Epithelial cell of esophagus (primary cell): ENCODE measurements around the gene RNASEH1.
A peak's percentile ranks its signal among the peaks of the same experiment; 100 is the strongest.
"Not testable (repeated sequence)": the region's sequence is repeated elsewhere in the genome, so short reads cannot be mapped to it uniquely, and the experiment has no call there.

Source experiments
- DNase-seq: peaks from one replicate; pipeline ENCODE4 v3.0.0; 2010; ENCODE audit warnings: low read depth
- H3K4me3 ChIP-seq: 2 replicates; pipeline ENCODE4 v1.5.1; 2011; ENCODE audit warnings: mild to moderate bottlenecking, low read length, control low read depth
- TF ChIP-seq, protein P1 (sequence below): IDR thresholded peaks from 2 replicates; pipeline ENCODE4 v1.5.1; 2011; ENCODE audit warnings: low read depth, mild to moderate bottlenecking, low read length, control low read depth, inconsistent platforms; ENCODE audit not compliant: insufficient read depth; ENCODE audit errors: missing control alignments

The RNASEH1 gene

DNA sequence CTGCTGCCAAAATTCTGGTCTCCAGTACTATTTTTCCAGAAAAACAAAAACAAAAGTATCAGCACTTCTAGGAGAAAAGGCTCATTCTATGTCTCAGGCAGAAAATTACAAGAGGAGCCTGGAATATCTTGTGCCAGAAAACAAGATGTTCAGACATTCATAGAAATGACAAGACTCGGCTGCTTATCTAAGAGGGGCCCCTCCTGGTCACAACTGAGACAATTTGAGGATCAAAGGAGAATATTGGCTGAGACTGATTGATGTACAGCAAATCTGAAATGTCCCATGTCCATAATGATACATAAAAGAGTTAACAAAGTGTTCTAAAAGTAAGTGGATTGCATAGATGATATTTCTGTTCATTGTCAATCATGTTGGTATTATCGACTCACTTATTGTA, 14.5 kb upstream of the RNASEH1 start:
- TF ChIP-seq, protein P1, sequence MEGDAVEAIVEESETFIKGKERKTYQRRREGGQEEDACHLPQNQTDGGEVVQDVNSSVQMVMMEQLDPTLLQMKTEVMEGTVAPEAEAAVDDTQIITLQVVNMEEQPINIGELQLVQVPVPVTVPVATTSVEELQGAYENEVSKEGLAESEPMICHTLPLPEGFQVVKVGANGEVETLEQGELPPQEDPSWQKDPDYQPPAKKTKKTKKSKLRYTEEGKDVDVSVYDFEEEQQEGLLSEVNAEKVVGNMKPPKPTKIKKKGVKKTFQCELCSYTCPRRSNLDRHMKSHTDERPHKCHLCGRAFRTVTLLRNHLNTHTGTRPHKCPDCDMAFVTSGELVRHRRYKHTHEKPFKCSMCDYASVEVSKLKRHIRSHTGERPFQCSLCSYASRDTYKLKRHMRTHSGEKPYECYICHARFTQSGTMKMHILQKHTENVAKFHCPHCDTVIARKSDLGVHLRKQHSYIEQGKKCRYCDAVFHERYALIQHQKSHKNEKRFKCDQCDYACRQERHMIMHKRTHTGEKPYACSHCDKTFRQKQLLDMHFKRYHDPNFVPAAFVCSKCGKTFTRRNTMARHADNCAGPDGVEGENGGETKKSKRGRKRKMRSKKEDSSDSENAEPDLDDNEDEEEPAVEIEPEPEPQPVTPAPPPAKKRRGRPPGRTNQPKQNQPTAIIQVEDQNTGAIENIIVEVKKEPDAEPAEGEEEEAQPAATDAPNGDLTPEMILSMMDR: no peak

DNA sequence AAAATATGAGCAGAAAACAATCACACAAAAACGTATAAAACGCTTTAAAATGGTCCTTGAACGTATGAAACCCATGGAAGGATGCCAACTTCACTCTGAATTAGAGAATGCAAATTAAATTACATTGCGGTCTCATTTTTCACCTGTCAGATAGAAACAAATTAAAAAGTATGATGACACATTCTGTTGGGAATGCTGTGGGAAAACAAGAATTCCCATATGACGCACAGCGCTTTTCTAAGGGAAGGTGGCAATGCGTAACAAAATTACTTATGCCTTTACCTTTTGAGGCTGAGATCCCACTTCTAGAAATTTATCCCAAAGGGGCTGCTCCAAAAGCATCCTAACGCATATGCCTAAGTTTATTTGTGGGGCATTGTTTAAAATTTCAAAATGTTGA, 13.2 kb upstream of the RNASEH1 start:
- DNase-seq: peak; percentile 29
- H3K4me3 ChIP-seq: no peak overlapping the region
- TF ChIP-seq, protein P1: no peak

More for the DNA sequence above, 14.5 kb upstream of the RNASEH1 start:
- no peak overlapping the region for H3K4me3 ChIP-seq
- no peak for DNase-seq

DNA sequence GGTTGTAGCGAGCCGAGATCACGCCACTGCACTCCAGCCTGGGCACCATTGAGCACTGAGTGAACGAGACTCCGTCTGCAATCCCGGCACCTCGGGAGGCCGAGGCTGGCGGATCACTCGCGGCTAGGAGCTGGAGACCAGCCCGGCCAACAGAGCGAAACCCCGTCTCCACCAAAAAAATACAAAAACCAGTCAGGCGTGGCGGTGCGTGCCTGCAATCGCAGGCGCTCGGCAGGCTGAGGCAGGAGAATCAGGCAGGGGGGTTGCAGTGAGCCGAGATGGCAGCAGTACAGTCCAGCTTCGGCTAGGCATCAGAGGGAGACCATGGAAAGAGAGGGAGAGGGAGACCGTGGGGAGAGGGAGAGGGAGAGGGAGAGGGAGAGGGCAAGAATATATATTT, 11.5 kb upstream of the RNASEH1 start:
- not testable (repeated sequence) for H3K4me3 ChIP-seq, DNase-seq

DNA sequence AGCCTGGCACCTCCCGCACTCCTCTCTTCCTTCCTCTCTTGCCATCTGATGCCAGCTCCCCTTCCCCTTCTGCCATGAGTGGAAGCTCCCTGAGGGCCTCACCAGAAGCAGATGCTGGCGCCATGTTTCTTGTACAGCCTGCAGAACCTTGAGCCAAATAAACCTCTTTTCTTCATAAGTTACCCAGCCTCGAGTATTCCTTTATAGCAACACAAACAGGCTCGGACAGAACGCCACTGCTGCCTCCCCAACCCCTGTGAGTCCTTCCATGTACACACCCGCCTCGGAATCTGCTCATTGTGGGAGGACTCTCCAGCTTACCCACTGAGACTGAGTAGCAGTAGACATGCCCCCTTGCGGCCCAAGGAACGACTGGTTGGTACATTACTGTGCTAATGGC, 8.7 kb upstream of the RNASEH1 start:
- H3K4me3 ChIP-seq: no peak overlapping the region
- TF ChIP-seq, protein P1: no peak
- DNase-seq: no peak

DNA sequence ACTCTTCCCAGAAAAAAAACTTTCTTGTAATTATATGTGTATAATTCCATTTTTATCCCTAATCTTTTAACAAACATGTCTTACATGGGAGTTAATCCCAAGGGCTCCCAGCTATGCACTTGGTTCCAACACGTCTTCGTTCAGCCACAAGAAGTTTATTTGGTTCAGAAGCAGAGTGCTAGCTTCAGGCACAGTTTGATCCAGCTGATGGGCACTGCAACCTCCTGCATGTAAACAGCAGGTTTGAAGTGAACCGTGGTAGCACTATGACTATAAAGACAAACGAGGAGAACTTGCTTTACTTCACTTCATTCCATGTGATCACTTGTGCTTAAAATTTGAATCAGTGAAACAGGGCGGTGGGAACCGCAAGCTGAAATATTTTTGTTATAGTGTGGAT, 7.0 kb upstream of the RNASEH1 start:
- H3K4me3 ChIP-seq: no peak overlapping the region
- TF ChIP-seq, protein P1: no peak
- DNase-seq: no peak

DNA sequence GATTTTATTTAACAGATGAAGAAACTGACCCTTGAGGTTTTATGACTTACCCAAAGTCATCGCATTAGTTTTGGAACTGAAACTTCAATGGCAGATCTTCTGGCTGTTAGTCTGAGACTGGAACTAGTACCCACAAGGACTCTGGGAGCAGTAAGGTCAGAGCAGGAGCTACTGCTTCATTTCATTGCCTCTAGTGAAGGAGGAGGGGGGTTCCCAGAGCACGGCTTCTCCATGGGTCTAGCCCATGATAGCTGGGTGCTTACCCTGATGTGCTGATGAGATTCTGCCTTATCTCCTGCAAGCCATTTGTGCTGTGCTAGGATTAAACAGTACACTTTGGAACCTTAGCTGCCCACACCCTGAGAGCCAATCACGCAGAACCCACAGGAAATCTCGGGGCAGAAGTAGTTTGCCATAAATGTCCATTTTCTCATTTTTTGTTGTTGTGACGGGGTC, 5.4 kb upstream of the RNASEH1 start:
- TF ChIP-seq, protein P1: no peak
- DNase-seq: no peak

DNA sequence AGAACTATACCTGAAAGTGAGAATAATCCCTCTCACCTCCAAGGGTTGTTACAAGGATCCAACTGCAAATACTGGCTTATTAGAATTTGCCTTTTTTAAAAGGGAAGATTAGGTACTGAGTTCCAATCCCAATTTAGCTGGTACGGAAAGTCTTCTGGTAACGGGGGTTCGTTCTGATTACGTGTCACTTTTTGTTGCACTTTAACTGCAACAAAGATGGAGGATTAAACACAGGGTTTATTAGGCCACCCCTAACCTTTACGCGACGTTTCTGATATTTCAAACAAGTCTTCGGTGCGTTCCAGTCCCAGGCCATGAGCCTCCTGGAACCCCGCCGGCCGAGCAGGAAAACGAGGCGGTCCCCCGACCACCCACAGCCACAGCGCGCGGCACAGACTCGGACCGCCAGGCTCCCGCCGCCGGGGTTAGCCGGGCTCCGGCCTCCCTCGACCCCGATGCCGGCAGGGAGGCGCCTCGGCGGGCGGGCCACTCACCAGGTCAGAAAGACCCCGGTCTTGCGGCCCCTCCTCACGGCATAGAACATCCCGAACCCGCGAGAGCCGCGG, 411 bp downstream of the RNASEH1 start:
- DNase-seq: no peak
- peak overlapping the region; percentile 64 for H3K4me3 ChIP-seq
- TF ChIP-seq, protein P1: no peak

More for the DNA sequence above, 5.4 kb upstream of the RNASEH1 start:
- no peak overlapping the region for H3K4me3 ChIP-seq
